GM18951 (cell line): ENCODE results near the gene PRKCH.

Experiments used
- POLR2A ChIP-seq: IDR thresholded peaks from 4 replicates; pipeline ENCODE4 v1.6.1; 2011; ENCODE audit warnings: mild to moderate bottlenecking; ENCODE audit not compliant: insufficient read length, insufficient read depth; ENCODE audit errors: extremely low read depth
- in situ Hi-C: fragments of 300-500 bp; cut with MboI; formaldehyde crosslinking; loops from one replicate; pipeline ENCODE4 v1.12.0; 2022; ENCODE audit warnings: low sequenced_read_pairs, mixed read lengths, inconsistent platforms; ENCODE audit not compliant: unreplicated experiment

PRKCH gene

GRCh38 chr14:61484826-61485584, 163.6 kb downstream of the PRKCH start:
- in situ Hi-C loops = no loop called here
- TF ChIP-seq POLR2A = no peak

GRCh38 chr14:61485661-61486060, 164.3 kb downstream of the PRKCH start:
- in situ Hi-C loops = no loop called here
- no peak for TF ChIP-seq POLR2A

- in situ Hi-C loops = no loop called here
These were observed 165.6 kb downstream of the PRKCH start for GRCh38 chr14:61486930-61487495.

GRCh38 chr14:61488417-61489401, 167.3 kb downstream of the PRKCH start:
- no peak for TF ChIP-seq POLR2A

More at GRCh38 chr14:61486930-61487495, 165.6 kb downstream of the PRKCH start:
- no peak for TF ChIP-seq POLR2A

GRCh38 chr14:61489512-61489911, 168.1 kb downstream of the PRKCH start:
- in situ Hi-C loops = no loop called here
- TF ChIP-seq POLR2A = no peak

More at GRCh38 chr14:61488417-61489401, 167.3 kb downstream of the PRKCH start:
- in situ Hi-C loops = no loop called here

GRCh38 chr14:61489932-61490331, 168.6 kb downstream of the PRKCH start:
- TF ChIP-seq POLR2A = no peak
- in situ Hi-C loops = no loop called here

- no peak for TF ChIP-seq POLR2A
- in situ Hi-C loops = no loop called here
These were observed 169.8 kb downstream of the PRKCH start for GRCh38 chr14:61491224-61491623.

GRCh38 chr14:61491876-61492434, 170.6 kb downstream of the PRKCH start:
- TF ChIP-seq POLR2A = no peak
- in situ Hi-C loops = no loop called here

- in situ Hi-C loops = no loop called here
- no peak for TF ChIP-seq POLR2A
These were observed 171.1 kb downstream of the PRKCH start for GRCh38 chr14:61492474-61492873.

GRCh38 chr14:61493239-61493638, 171.9 kb downstream of the PRKCH start:
- in situ Hi-C loops = no loop called here

GRCh38 chr14:61494018-61494417, 172.6 kb downstream of the PRKCH start:
- in situ Hi-C loops = no loop called here
- no peak for TF ChIP-seq POLR2A

More at GRCh38 chr14:61493239-61493638, 171.9 kb downstream of the PRKCH start:
- TF ChIP-seq POLR2A = no peak

GRCh38 chr14:61495809-61496208, 174.4 kb downstream of the PRKCH start:
- no peak for TF ChIP-seq POLR2A
- in situ Hi-C loops = no loop called here

- TF ChIP-seq POLR2A = no peak
- in situ Hi-C loops = no loop called here
These were observed 176.9 kb downstream of the PRKCH start for GRCh38 chr14:61498303-61498702.
